HepG2 (cell line): ENCODE data around the gene ZNF764. TPM values are rescaled to one million over a fixed set of nuclear protein-coding genes. Genes with fewer than 3 reads are reported as not detected.

ENCODE experiments used
- ATF6 ChIP-seq: sonication (generic); formaldehyde crosslinking; conservative IDR thresholded peaks from 2 replicates; pipeline ENCODE4 v1.4.0; 2020; ENCODE audit warnings: missing genetic modification reagents
- CSRNP2 ChIP-seq: sonication (generic); formaldehyde crosslinking; conservative IDR thresholded peaks from 2 replicates; pipeline ENCODE4 v1.8.0; 2022; ENCODE audit warnings: low read depth, missing genetic modification reagents
- EHMT2 ChIP-seq: fragments of 200-600 bp; sonication (generic); IDR thresholded peaks from 2 replicates; pipeline ENCODE4 v1.7.0; 2017; ENCODE audit warnings: antibody characterized with exemption, low read depth, low read length, borderline replicate concordance
- EZH2 ChIP-seq: conservative IDR thresholded peaks from 2 replicates; pipeline ENCODE4 v1.6.1; 2012; ENCODE audit warnings: mild to moderate bottlenecking, low read depth, low read length, moderate library complexity
- KAT8 ChIP-seq: IDR thresholded peaks from 2 replicates; pipeline ENCODE4 v1.6.1; 2016; ENCODE audit warnings: missing genetic modification reagents, missing compliant biosample characterization
- KDM3A ChIP-seq: IDR thresholded peaks from 2 replicates; pipeline ENCODE4 v1.6.1; 2018; ENCODE audit warnings: low read depth, missing compliant biosample characterization
- NFKBIZ ChIP-seq: IDR thresholded peaks from 2 replicates; pipeline ENCODE4 v1.6.1; 2018; ENCODE audit warnings: missing genetic modification reagents, missing compliant biosample characterization
- RBAK ChIP-seq: sonication (generic); formaldehyde crosslinking; IDR thresholded peaks from 2 replicates; pipeline ENCODE4 v1.5.1; 2020; ENCODE audit warnings: mild to moderate bottlenecking, missing genetic modification reagents
- TRIM24 ChIP-seq: sonication (generic); formaldehyde crosslinking; IDR thresholded peaks from 2 replicates; pipeline ENCODE4 v1.8.0; 2022; ENCODE audit warnings: mild to moderate bottlenecking, missing genetic modification reagents
- ZNF501 ChIP-seq: sonication (generic); formaldehyde crosslinking; IDR thresholded peaks from 2 replicates; pipeline ENCODE4 v1.5.1; 2020; ENCODE audit warnings: mild to moderate bottlenecking, moderate library complexity, missing genetic modification reagents
- ZNF549 ChIP-seq: sonication (generic); formaldehyde crosslinking; IDR thresholded peaks from 2 replicates; pipeline ENCODE4 v1.5.0; 2020; ENCODE audit warnings: missing genetic modification reagents
- ZNF597 ChIP-seq: sonication (generic); formaldehyde crosslinking; IDR thresholded peaks from 2 replicates; pipeline ENCODE4 v1.5.0; 2020; ENCODE audit warnings: missing genetic modification reagents
- ZNF788 ChIP-seq: sonication (generic); formaldehyde crosslinking; IDR thresholded peaks from 2 replicates; pipeline ENCODE4 v1.5.0; 2020; ENCODE audit warnings: mild to moderate bottlenecking, missing genetic modification reagents, borderline replicate concordance
- ZNF790 ChIP-seq: sonication (generic); formaldehyde crosslinking; IDR thresholded peaks from 2 replicates; pipeline ENCODE4 v1.8.0; 2022; ENCODE audit warnings: missing genetic modification reagents, mild to moderate bottlenecking, borderline replicate concordance
- ZNF841 ChIP-seq: sonication (generic); formaldehyde crosslinking; IDR thresholded peaks from 2 replicates; pipeline ENCODE4 v1.8.1; 2023; ENCODE audit warnings: missing genetic modification reagents, borderline replicate concordance
- polyA plus RNA-seq, 8 experiments: library from polyadenylated mRNA; depleted of rRNA in 3 of 8; stranded (reverse) in 7 of 8; unstranded in 1 of 8; fragments of >200 nt; fragmentation: Illumina TruSeq in 4 of 8; extraction: Trizol in 4 of 8; gene quantifications; 2 replicates each; pipeline versions ENCODE4 v1.2.1 to v1.2.3, GENCODE V29; 2011 to 2016; ENCODE audit warnings: low read depth in 4 of 8, missing spikeins in 1 of 8, mixed read lengths in 1 of 8; ENCODE audit not compliant: insufficient read depth in 1 of 8
- total RNA-seq, 5 experiments: library from RNA; depleted of rRNA; stranded (reverse); fragments of >200 nt; fragmentation: Illumina TruSeq; extraction: Trizol; gene quantifications; 2 replicates each; pipeline ENCODE4 v1.2.3, GENCODE V29; 2016; ENCODE audit warnings: low read depth in 1 of 5
- TF ChIP-seq, protein P1 (sequence below): sonication (generic); formaldehyde crosslinking; IDR thresholded peaks from 2 replicates; pipeline ENCODE4 v1.4.0; 2020; ENCODE audit warnings: missing genetic modification reagents
- TF ChIP-seq, protein P2 (sequence below): sonication (generic); formaldehyde crosslinking; IDR thresholded peaks from 2 replicates; pipeline ENCODE4 v1.4.0; 2020; ENCODE audit warnings: missing genetic modification reagents, borderline replicate concordance

Gene ZNF764
- total and polyA plus RNA-seq, 2 of the 13 experiments (the other 11 are each of a cell fraction or from before 2014, with no cell fraction given) = 4.1 to 9.1 TPM

DNA sequence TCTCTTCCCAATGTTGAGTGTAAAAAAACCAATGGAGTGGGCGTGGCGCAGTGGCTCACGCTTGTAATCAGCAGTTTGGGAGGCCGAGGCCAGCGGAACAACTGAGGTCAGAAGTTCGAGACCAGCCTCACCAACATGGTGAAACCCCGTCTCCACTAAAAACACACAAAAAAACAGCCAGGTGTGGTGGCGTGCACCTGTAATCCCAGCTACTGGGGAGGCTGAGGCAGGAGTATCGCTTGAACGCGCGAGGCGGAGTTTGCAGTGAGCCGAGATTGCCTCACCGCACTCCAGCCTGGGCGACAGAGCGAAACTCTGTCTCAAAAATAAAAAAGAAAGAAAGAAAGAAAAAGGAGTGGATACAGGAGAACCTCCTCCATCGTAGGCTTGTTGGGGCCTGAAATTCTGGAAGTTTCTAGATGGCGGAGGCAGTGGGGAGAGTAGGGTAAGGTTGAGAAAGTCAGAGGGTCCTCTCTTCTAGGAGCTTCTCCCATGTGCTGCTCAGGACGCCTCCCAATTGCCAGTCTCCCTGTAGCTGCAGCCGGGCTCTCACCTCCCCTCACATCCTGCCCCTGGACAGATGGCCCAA is 709 bp upstream of the ZNF764 start (continued):
- TF ChIP-seq, protein P1, sequence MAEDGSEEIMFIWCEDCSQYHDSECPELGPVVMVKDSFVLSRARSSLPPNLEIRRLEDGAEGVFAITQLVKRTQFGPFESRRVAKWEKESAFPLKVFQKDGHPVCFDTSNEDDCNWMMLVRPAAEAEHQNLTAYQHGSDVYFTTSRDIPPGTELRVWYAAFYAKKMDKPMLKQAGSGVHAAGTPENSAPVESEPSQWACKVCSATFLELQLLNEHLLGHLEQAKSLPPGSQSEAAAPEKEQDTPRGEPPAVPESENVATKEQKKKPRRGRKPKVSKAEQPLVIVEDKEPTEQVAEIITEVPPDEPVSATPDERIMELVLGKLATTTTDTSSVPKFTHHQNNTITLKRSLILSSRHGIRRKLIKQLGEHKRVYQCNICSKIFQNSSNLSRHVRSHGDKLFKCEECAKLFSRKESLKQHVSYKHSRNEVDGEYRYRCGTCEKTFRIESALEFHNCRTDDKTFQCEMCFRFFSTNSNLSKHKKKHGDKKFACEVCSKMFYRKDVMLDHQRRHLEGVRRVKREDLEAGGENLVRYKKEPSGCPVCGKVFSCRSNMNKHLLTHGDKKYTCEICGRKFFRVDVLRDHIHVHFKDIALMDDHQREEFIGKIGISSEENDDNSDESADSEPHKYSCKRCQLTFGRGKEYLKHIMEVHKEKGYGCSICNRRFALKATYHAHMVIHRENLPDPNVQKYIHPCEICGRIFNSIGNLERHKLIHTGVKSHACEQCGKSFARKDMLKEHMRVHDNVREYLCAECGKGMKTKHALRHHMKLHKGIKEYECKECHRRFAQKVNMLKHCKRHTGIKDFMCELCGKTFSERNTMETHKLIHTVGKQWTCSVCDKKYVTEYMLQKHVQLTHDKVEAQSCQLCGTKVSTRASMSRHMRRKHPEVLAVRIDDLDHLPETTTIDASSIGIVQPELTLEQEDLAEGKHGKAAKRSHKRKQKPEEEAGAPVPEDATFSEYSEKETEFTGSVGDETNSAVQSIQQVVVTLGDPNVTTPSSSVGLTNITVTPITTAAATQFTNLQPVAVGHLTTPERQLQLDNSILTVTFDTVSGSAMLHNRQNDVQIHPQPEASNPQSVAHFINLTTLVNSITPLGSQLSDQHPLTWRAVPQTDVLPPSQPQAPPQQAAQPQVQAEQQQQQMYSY (CRISPR knock-in tag) = no peak
- TF ChIP-seq KAT8 (no peak), ZNF597 (CRISPR knock-in tag) (no peak), NFKBIZ (no peak), ZNF841 (no peak), ZNF790 (no peak), EHMT2 (no peak), CSRNP2 (CRISPR knock-in tag) (no peak), TRIM24 (CRISPR knock-in tag) (no peak), ZNF788 (no peak), RBAK (CRISPR knock-in tag) (no peak), KDM3A (CRISPR knock-in tag) (no peak), ZNF549 (CRISPR knock-in tag) (no peak), EZH2 (no peak), ATF6 (CRISPR knock-in tag) (no peak), ZNF501 (CRISPR knock-in tag) (no peak)
- TF ChIP-seq, protein P2, sequence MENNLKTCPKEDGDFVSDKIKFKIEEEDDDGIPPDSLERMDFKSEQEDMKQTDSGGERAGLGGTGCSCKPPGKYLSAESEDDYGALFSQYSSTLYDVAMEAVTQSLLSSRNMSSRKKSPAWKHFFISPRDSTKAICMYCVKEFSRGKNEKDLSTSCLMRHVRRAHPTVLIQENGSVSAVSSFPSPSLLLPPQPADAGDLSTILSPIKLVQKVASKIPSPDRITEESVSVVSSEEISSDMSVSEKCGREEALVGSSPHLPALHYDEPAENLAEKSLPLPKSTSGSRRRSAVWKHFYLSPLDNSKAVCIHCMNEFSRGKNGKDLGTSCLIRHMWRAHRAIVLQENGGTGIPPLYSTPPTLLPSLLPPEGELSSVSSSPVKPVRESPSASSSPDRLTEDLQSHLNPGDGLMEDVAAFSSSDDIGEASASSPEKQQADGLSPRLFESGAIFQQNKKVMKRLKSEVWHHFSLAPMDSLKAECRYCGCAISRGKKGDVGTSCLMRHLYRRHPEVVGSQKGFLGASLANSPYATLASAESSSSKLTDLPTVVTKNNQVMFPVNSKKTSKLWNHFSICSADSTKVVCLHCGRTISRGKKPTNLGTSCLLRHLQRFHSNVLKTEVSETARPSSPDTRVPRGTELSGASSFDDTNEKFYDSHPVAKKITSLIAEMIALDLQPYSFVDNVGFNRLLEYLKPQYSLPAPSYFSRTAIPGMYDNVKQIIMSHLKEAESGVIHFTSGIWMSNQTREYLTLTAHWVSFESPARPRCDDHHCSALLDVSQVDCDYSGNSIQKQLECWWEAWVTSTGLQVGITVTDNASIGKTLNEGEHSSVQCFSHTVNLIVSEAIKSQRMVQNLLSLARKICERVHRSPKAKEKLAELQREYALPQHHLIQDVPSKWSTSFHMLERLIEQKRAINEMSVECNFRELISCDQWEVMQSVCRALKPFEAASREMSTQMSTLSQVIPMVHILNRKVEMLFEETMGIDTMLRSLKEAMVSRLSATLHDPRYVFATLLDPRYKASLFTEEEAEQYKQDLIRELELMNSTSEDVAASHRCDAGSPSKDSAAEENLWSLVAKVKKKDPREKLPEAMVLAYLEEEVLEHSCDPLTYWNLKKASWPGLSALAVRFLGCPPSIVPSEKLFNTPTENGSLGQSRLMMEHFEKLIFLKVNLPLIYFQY (CRISPR knock-in tag) = no peak
